Upper lobe of left lung (tissue), 4 donors: ENCODE data around the gene HAAO.

Experiments used
- EP300 ChIP-seq, 4 donors: sonication (generic); formaldehyde crosslinking; IDR thresholded peaks; one replicate each; pipeline ENCODE4 v1.5.1; 2017; ENCODE audit warnings: antibody characterized with exemption in 4 of 4, control low read depth in 2 of 4
- POLR2A ChIP-seq, 4 donors: fragments of 450-650 bp; IDR thresholded peaks; one replicate each; pipeline ENCODE4 v1.5.1; 2016 to 2017; ENCODE audit warnings: antibody characterized with exemption in 4 of 4, mild to moderate bottlenecking in 2 of 4
- POLR2AphosphoS5 ChIP-seq, 2 donors: sonication (generic); formaldehyde crosslinking; IDR thresholded peaks; one replicate each; pipeline ENCODE4 v1.5.1; 2017; ENCODE audit warnings: antibody characterized with exemption in 2 of 2
- TF ChIP-seq, protein P1 (sequence below), 6 experiments: fragments of 450-650 bp in 4 of 6; fragments of 200-600 bp in 2 of 6; sonication (generic) in 2 of 6; IDR thresholded peaks; one replicate each; pipeline ENCODE4 v1.5.1; 2016 to 2019; ENCODE audit warnings: antibody characterized with exemption in 6 of 6

DNA sequence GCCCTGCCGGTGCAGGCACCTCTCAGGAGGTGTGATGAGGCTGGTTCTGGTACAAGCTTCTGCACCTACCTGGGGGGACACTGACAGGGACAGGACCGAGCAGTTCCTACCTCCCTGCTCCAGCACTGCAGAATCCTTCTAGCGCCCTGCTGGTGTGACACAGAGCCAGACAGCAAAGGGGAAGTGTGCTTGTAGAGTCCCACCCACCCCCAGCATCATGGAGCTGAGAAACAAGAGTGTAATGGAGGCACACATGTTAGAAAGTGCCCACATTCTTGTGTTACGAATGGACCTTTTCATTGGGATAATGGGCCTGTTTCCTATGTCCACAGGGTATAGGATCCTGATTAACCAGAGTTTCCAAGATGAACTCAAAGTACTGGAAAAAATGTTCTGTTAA is 66.7 kb downstream of the HAAO start:
- TF ChIP-seq, protein P1, sequence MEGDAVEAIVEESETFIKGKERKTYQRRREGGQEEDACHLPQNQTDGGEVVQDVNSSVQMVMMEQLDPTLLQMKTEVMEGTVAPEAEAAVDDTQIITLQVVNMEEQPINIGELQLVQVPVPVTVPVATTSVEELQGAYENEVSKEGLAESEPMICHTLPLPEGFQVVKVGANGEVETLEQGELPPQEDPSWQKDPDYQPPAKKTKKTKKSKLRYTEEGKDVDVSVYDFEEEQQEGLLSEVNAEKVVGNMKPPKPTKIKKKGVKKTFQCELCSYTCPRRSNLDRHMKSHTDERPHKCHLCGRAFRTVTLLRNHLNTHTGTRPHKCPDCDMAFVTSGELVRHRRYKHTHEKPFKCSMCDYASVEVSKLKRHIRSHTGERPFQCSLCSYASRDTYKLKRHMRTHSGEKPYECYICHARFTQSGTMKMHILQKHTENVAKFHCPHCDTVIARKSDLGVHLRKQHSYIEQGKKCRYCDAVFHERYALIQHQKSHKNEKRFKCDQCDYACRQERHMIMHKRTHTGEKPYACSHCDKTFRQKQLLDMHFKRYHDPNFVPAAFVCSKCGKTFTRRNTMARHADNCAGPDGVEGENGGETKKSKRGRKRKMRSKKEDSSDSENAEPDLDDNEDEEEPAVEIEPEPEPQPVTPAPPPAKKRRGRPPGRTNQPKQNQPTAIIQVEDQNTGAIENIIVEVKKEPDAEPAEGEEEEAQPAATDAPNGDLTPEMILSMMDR (IDR thresholded peaks at IDR 0.05): no peak
- no peak for TF ChIP-seq POLR2AphosphoS5 (IDR thresholded peaks at IDR 0.05)
- TF ChIP-seq POLR2A (IDR thresholded peaks at IDR 0.05): peak in 1 of 4 donors; percentile 33
- no peak for TF ChIP-seq EP300 (IDR thresholded peaks at IDR 0.05)
